ENCODE results near the gene NTMT1.

The NTMT1 gene

GRCh38 chr9:129678844-129679243, 52.9 kb downstream of the NTMT1 start:
- no peak for DNase-seq (ENCODE audit: low read depth)

- no peak for DNase-seq (ENCODE audit: low read depth)
Observed at GRCh38 chr9:129679537-129679936, 53.6 kb downstream of the NTMT1 start.

- no peak for DNase-seq (ENCODE audit: low read depth)
Observed at GRCh38 chr9:129681924-129682323, 56.0 kb downstream of the NTMT1 start.

- DNase-seq (ENCODE audit: low read depth), result no peak
Observed at GRCh38 chr9:129682381-129682780, 56.4 kb downstream of the NTMT1 start.

GRCh38 chr9:129685220-129685932, 59.4 kb downstream of the NTMT1 start:
- no peak for DNase-seq (ENCODE audit: low read depth)
